Upper lobe of right lung (tissue), 1 donor: Measurements from ENCODE around the gene CNNM4. TPM values are rescaled to one million over a fixed set of nuclear protein-coding genes. Genes with fewer than 3 reads are reported as not detected.

Source experiments
- ATAC-seq: fragments of 200-7000 bp; cut with Tn5 transposase; one replicate; pipeline ENCODE4 v1.9.1; 2020; ENCODE audit warnings: mild to moderate bottlenecking, moderate library complexity
- DNase-seq: peaks from one replicate; pipeline ENCODE4 v3.0.0-alpha.2; 2020
- H3K27ac ChIP-seq: fragments of 200-600 bp; one replicate; pipeline ENCODE4 v1.8.0; 2022
- H3K27me3 ChIP-seq: fragments of 200-600 bp; one replicate; pipeline ENCODE4 v1.8.0; 2022; ENCODE audit warnings: mild to moderate bottlenecking
- H3K36me3 ChIP-seq: fragments of 200-600 bp; one replicate; pipeline ENCODE4 v1.8.0; 2022
- H3K4me1 ChIP-seq: fragments of 200-600 bp; one replicate; pipeline ENCODE4 v1.8.0; 2022
- H3K4me3 ChIP-seq: fragments of 200-600 bp; one replicate; pipeline ENCODE4 v1.8.0; 2022; ENCODE audit warnings: mild to moderate bottlenecking
- H3K9me3 ChIP-seq: fragments of 200-600 bp; one replicate; pipeline ENCODE4 v1.8.0; 2022
- CTCF ChIP-seq: fragments of 200-600 bp; IDR thresholded peaks from one replicate; pipeline ENCODE4 v1.8.0; 2022; ENCODE audit warnings: antibody characterized with exemption
- intact Hi-C: fragments of 100-400 bp; cut with DNase I; formaldehyde crosslinking; loops from one replicate; pipeline ENCODE4 v1.11.0; 2022
- total RNA-seq: library from RNA; stranded (reverse); fragmentation: NEBNext Ultra II Directional; extraction: Animal tissue kit (Norgen Biotek cat#: 25700); gene quantifications from one replicate; pipeline ENCODE4 v1.2.1, GENCODE V29; 2021
- donor health status: DM: no; HTN: yes; CAD: no; lungs with severe emphysema.

CNNM4 gene
- total RNA-seq, 1 donor from 2014 or later, result 15.0 TPM

GRCh38 chr2:96808176-96808837, 47.6 kb downstream of the CNNM4 start:
- no peak for TF ChIP-seq CTCF
- no peak for DNase-seq
- intact Hi-C loops, result no loop called here
- Histone ChIP-seq H3K27me3 (no peaks in the 10 kb centered on the region), H3K27ac (no peak overlapping the region), H3K36me3 (peaks cover 10% of the 10 kb centered on the region), H3K4me1 (peaks cover 4% of the 10 kb centered on the region), H3K4me3 (no peak overlapping the region), H3K9me3 (no peaks in the 10 kb centered on the region)
- peak; percentile 12 for ATAC-seq

GRCh38 chr2:96809216-96809882, 48.6 kb downstream of the CNNM4 start:
- Histone ChIP-seq H3K27ac (no peak overlapping the region), H3K4me3 (no peak overlapping the region), H3K36me3 (peaks cover 10% of the 10 kb centered on the region), H3K4me1 (peaks cover 4% of the 10 kb centered on the region), H3K9me3 (no peaks in the 10 kb centered on the region), H3K27me3 (no peaks in the 10 kb centered on the region)
- DNase-seq (no peak), ATAC-seq (no peak)
- no peak for TF ChIP-seq CTCF
- intact Hi-C loops, result no loop called here

- no peaks in the 10 kb centered on the region for H3K27me3 ChIP-seq
Observed at GRCh38 chr2:96809951-96810782, 49.5 kb downstream of the CNNM4 start.

GRCh38 chr2:96810783-96811192, 50.1 kb downstream of the CNNM4 start:
- ATAC-seq, result no peak
- Histone ChIP-seq H3K27me3 (no peaks in the 10 kb centered on the region), H3K9me3 (no peaks in the 10 kb centered on the region), H3K36me3 (peaks cover 10% of the 10 kb centered on the region), H3K27ac (no peak overlapping the region), H3K4me3 (no peak overlapping the region), H3K4me1 (peaks cover 11% of the 10 kb centered on the region)
- DNase-seq, result no peak
- intact Hi-C loops, result no loop called here
- no peak for TF ChIP-seq CTCF

More at GRCh38 chr2:96809951-96810782, 49.5 kb downstream of the CNNM4 start:
- no peak for DNase-seq
- Histone ChIP-seq H3K36me3 (peaks cover 10% of the 10 kb centered on the region), H3K4me1 (peaks cover 8% of the 10 kb centered on the region), H3K27ac (no peak overlapping the region), H3K4me3 (no peak overlapping the region), H3K9me3 (no peaks in the 10 kb centered on the region)
- no peak for ATAC-seq
- intact Hi-C loops, result no loop called here
- TF ChIP-seq CTCF, result no peak

- no peaks in the 10 kb centered on the region for H3K27me3 ChIP-seq
- no peak for TF ChIP-seq CTCF
- peaks cover 9% of the 10 kb centered on the region for H3K4me1 ChIP-seq
- peaks cover 10% of the 10 kb centered on the region for H3K36me3 ChIP-seq
- no peak for DNase-seq
- no peak overlapping the region for H3K4me3 ChIP-seq
- H3K27ac ChIP-seq, result no peak overlapping the region
- intact Hi-C loops, result no loop called here
- no peaks in the 10 kb centered on the region for H3K9me3 ChIP-seq
- no peak for ATAC-seq
Observed at GRCh38 chr2:96811917-96812316, 51.2 kb downstream of the CNNM4 start.
